Sigmoid colon (tissue), 7 donors: ENCODE data around the gene FBXL7. TPM values are rescaled to one million over a fixed set of nuclear protein-coding genes. Genes with fewer than 3 reads are reported as not detected.

Source experiments
- DNase-seq: peaks from one replicate; pipeline ENCODE4 v3.0.0-alpha.2; 2019
- H3K27ac ChIP-seq, 4 donors: fragments of 200-600 bp; sonication (generic); one replicate each; pipeline ENCODE4 v1.5.1; 2016 to 2019; ENCODE audit warnings: mild to moderate bottlenecking in 1 of 4
- H3K27me3 ChIP-seq, 3 donors: fragments of 200-600 bp; sonication (generic); one replicate each; pipeline ENCODE4 v1.5.1; 2019; ENCODE audit warnings: mild to moderate bottlenecking in 1 of 3
- H3K36me3 ChIP-seq, 4 donors: fragments of 200-600 bp; sonication (generic); one replicate each; pipeline ENCODE4 v1.5.1; 2016 to 2019
- H3K4me1 ChIP-seq, 4 donors: fragments of 200-600 bp; sonication (generic); one replicate each; pipeline ENCODE4 v1.5.1; 2017 to 2019
- H3K4me3 ChIP-seq, 4 donors: fragments of 200-600 bp; sonication (generic); one replicate each; pipeline ENCODE4 v1.5.1; 2017 to 2019; ENCODE audit warnings: mild to moderate bottlenecking in 2 of 4, moderate library complexity in 1 of 4
- H3K9me3 ChIP-seq, 4 donors: fragments of 200-600 bp in 3 of 4; sonication (generic) in 3 of 4; one replicate each; pipeline versions ENCODE4 v1.5.1 to v1.6.1; 2013 to 2019
- EP300 ChIP-seq, 4 donors: sonication (generic); formaldehyde crosslinking; IDR thresholded peaks; one replicate each; pipeline ENCODE4 v1.6.1; 2017; ENCODE audit warnings: antibody characterized with exemption in 4 of 4
- POLR2A ChIP-seq, 2 donors: fragments of 450-650 bp; IDR thresholded peaks; one replicate each; pipeline ENCODE4 v1.6.1; 2016; ENCODE audit warnings: antibody characterized with exemption in 2 of 2, mild to moderate bottlenecking in 2 of 2, moderate library complexity in 2 of 2
- POLR2AphosphoS5 ChIP-seq, 4 donors: sonication (generic); formaldehyde crosslinking; IDR thresholded peaks; one replicate each; pipeline ENCODE4 v1.6.1; 2017; ENCODE audit warnings: antibody characterized with exemption in 4 of 4
- WGBS, 2 donors: extraction: QIAGEN DNeasy Blood & Tissue Kit; methylation state at CpG; one replicate each; pipeline ENCODE4 v1.1.7; 2013; 5-methylcytosine and 5-hydroxymethylcytosine counted together
- intact Hi-C: fragments of 100-400 bp; cut with DNase I; formaldehyde crosslinking; loops from one replicate; pipeline ENCODE4 v1.15.1; 2023
- polyA plus RNA-seq, 3 donors: library from polyadenylated mRNA; stranded (reverse); fragments of 200-250 nt; gene quantifications; one replicate each; pipeline ENCODE4 v1.2.3, GENCODE V29; 2013
- total RNA-seq, 4 donors: library from RNA; depleted of rRNA; stranded (reverse); fragments of >200 nt; gene quantifications; one replicate each; pipeline ENCODE4 v1.1.0, GENCODE V29; 2016
- TF ChIP-seq, protein P1 (sequence below), 4 experiments: fragments of 450-650 bp in 3 of 4; fragments of 200-600 bp in 1 of 4; IDR thresholded peaks; one replicate each; pipeline ENCODE4 v1.5.1; 2016 to 2019; ENCODE audit warnings: antibody characterized with exemption in 4 of 4, mild to moderate bottlenecking in 3 of 4, moderate library complexity in 2 of 4
- donor health status: healthy with polysubstance abuse.
- donor health status: Bipolar disorder and iron deficiency.
- donor health status: healthy.

FBXL7 gene
- total and polyA plus RNA-seq, 7 donors, result 0.92 to 44.3 (median 18.2) TPM

- H3K4me3 ChIP-seq, result no peak overlapping the region
- DNase-seq, result no peak
- intact Hi-C loops, result loop anchor here (10.0 kb wide), 1 partner anchor 286 kb away; the partner anchor contains the start of gene FBXL7
- no peaks in the 10 kb centered on the region for H3K27me3 ChIP-seq
- WGBS, 2 donors, result 25 to 46% methylated on average over 3 of the region's 3 CpGs
- peaks cover 0 to 48% (median 34%) of the 10 kb centered on the region in 4 donors for H3K4me1 ChIP-seq
- H3K27ac ChIP-seq, result peak overlapping the region in 1 of 4 donors; percentile 21
- H3K36me3 ChIP-seq, result no peaks in the 10 kb centered on the region
- H3K9me3 ChIP-seq, result no peaks in the 10 kb centered on the region
- TF ChIP-seq EP300 (IDR thresholded peaks at IDR 0.05) (no peak), POLR2A (IDR thresholded peaks at IDR 0.05) (no peak), POLR2AphosphoS5 (IDR thresholded peaks at IDR 0.05) (no peak)
- TF ChIP-seq, protein P1, sequence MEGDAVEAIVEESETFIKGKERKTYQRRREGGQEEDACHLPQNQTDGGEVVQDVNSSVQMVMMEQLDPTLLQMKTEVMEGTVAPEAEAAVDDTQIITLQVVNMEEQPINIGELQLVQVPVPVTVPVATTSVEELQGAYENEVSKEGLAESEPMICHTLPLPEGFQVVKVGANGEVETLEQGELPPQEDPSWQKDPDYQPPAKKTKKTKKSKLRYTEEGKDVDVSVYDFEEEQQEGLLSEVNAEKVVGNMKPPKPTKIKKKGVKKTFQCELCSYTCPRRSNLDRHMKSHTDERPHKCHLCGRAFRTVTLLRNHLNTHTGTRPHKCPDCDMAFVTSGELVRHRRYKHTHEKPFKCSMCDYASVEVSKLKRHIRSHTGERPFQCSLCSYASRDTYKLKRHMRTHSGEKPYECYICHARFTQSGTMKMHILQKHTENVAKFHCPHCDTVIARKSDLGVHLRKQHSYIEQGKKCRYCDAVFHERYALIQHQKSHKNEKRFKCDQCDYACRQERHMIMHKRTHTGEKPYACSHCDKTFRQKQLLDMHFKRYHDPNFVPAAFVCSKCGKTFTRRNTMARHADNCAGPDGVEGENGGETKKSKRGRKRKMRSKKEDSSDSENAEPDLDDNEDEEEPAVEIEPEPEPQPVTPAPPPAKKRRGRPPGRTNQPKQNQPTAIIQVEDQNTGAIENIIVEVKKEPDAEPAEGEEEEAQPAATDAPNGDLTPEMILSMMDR (IDR thresholded peaks at IDR 0.05), result peak in 1 of 4 experiments; percentile 18
These were observed 291.3 kb downstream of the FBXL7 start for GRCh38 chr5:15791274-15791673.

DNA sequence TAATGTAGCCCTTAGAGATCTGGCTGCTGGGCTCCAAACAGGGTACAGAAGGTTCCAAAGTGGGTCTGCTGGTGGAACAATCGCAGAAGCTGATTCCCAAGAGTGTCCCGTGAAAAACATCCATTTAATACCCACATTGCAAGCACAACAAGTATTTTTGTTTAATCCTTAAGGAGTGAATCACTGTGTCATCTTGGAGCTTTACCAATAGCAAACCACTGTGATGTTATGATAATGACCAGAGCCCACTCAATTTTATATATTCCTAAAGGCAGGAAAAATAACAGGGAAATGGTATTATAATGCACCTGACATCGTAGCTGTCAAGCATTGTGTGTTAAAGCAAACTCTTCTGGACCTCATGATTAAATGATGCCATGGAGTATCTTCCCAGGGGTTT lies 291.9 kb downstream of the FBXL7 start:
- Histone ChIP-seq H3K4me1 (peaks cover 0 to 49% (median 35%) of the 10 kb centered on the region in 4 donors), H3K4me3 (no peak overlapping the region), H3K36me3 (no peaks in the 10 kb centered on the region), H3K27me3 (no peaks in the 10 kb centered on the region), H3K9me3 (no peaks in the 10 kb centered on the region), H3K27ac (peak overlapping the region in 1 of 4 donors; percentile 21)
- TF ChIP-seq, protein P1 (IDR thresholded peaks at IDR 0.05), result no peak
- peak in 1 of 4 donors; percentile 7 for TF ChIP-seq POLR2AphosphoS5 (IDR thresholded peaks at IDR 0.05)
- 64 to 76% methylated on average over 3 of the region's 3 CpGs for WGBS, 2 donors
- intact Hi-C loops, result loop anchor here (10.0 kb wide), 1 partner anchor 287 kb away; the partner anchor contains the start of gene FBXL7
- DNase-seq, result no peak

- Histone ChIP-seq H3K27me3 (no peaks in the 10 kb centered on the region), H3K9me3 (no peaks in the 10 kb centered on the region), H3K4me1 (peaks cover 0 to 60% (median 33%) of the 10 kb centered on the region in 4 donors), H3K27ac (no peak overlapping the region), H3K36me3 (no peaks in the 10 kb centered on the region), H3K4me3 (no peak overlapping the region)
- 17 to 48% methylated on average over 6 of the region's 6 CpGs for WGBS, 2 donors
- intact Hi-C loops, result loop anchor here (10.0 kb wide), 1 partner anchor 290 kb away; the partner anchor contains the start of gene FBXL7
- DNase-seq, result no peak
- TF ChIP-seq, protein P1 (IDR thresholded peaks at IDR 0.05), result no peak
- no peak for TF ChIP-seq POLR2AphosphoS5 (IDR thresholded peaks at IDR 0.05)
- TF ChIP-seq EP300 (IDR thresholded peaks at IDR 0.05), result no peak
- TF ChIP-seq POLR2A (IDR thresholded peaks at IDR 0.05), result no peak
These were observed 294.3 kb downstream of the FBXL7 start for GRCh38 chr5:15794052-15794985.

GRCh38 chr5:15796096-15796495 lies 296.1 kb downstream of the FBXL7 start:
- intact Hi-C loops, result loop anchor here (10.0 kb wide), 1 partner anchor 291 kb away; the partner anchor contains the start of gene FBXL7
- WGBS, 2 donors, result 50 to 73% methylated on average over 2 of the region's 2 CpGs
- H3K27me3 ChIP-seq, result no peaks in the 10 kb centered on the region
- H3K4me3 ChIP-seq, result no peak overlapping the region
- H3K9me3 ChIP-seq, result no peaks in the 10 kb centered on the region
- TF ChIP-seq, protein P1 (IDR thresholded peaks at IDR 0.05), result no peak
- TF ChIP-seq EP300 (IDR thresholded peaks at IDR 0.05) (no peak), POLR2A (IDR thresholded peaks at IDR 0.05) (no peak)
- DNase-seq, result no peak
- H3K36me3 ChIP-seq, result no peaks in the 10 kb centered on the region
- peaks cover 0 to 45% (median 27%) of the 10 kb centered on the region in 4 donors for H3K4me1 ChIP-seq
- H3K27ac ChIP-seq, result no peak overlapping the region
